G401 (cell line): Measurements from ENCODE around the gene RAP1B. TPM values are rescaled to one million over a fixed set of nuclear protein-coding genes. Genes with fewer than 3 reads are reported as not detected.
"Not testable (repeated sequence)": the region's sequence is repeated elsewhere in the genome, so short reads cannot be mapped to it uniquely, and the experiment has no call there.

ENCODE experiments used
- DNase-seq: peaks from one replicate; pipeline ENCODE4 v3.0.0-alpha.2; 2015; ENCODE audit warnings: low spot score
- in situ Hi-C: cut with HindIII; loops from 2 replicates; pipeline ENCODE4 v1.10.0; 2016; ENCODE audit warnings: low sequenced_read_pairs, mixed read lengths
- total RNA-seq: library from RNA; depleted of rRNA; stranded (reverse); fragments of >200 nt; shearing (Covaris generic); gene quantifications from 2 replicates; pipeline ENCODE4 v1.2.3, GENCODE V29; 2014; rRNA removed

RAP1B gene
- total RNA-seq, 1 experiment from 2014 or later: 103 TPM

- in situ Hi-C loops: no loop called here
- DNase-seq: no peak
Measured at GRCh38 chr12:68675101-68675842, 64.6 kb downstream of the RAP1B start.

GRCh38 chr12:68676854-68677253, 66.2 kb downstream of the RAP1B start:
- DNase-seq, in situ Hi-C loops: not testable (repeated sequence)

GRCh38 chr12:68686262-68686594, 75.5 kb downstream of the RAP1B start:
- in situ Hi-C loops: no loop called here
- DNase-seq: no peak

- peak; percentile 96 for DNase-seq
- in situ Hi-C loops: no loop called here
Measured at GRCh38 chr12:68686595-68687521, 76.2 kb downstream of the RAP1B start, which contains the start of gene NUP107. Gene NUP107, plus strand, starts transcription at chr12:68686978. Its CDS starts 88 bp downstream, at chr12:68687066.

GRCh38 chr12:68695454-68695853, 84.8 kb downstream of the RAP1B start:
- no peak for DNase-seq
- in situ Hi-C loops: no loop called here

- in situ Hi-C loops: no loop called here
- no peak for DNase-seq
Measured at GRCh38 chr12:68699486-68699885, 88.8 kb downstream of the RAP1B start.

Other genes starting within 250 kb of the RAP1B start
- gene NUP107, start 76.1 kb downstream of the RAP1B start, total RNA-seq: 58.3 and 145 TPM in 2 replicates
- gene SLC35E3, start 135.3 kb downstream of the RAP1B start, total RNA-seq: 1.5 and 2.0 TPM in 2 replicates
- 27.4 and 46.7 TPM in 2 replicates for gene MDM2, start 197.3 kb downstream of the RAP1B start, total RNA-seq